K562 (cell line): Measurements from ENCODE around the gene GPR32. TPM values are rescaled to one million over a fixed set of nuclear protein-coding genes. Genes with fewer than 3 reads are reported as not detected.

Experiments
- ATF3 ChIP-seq, 2 experiments: fragments of 450-650 bp in 1 of 2; sonication (generic) in 1 of 2; formaldehyde crosslinking in 1 of 2; IDR thresholded peaks in 1 of 2; conservative IDR thresholded peaks in 1 of 2; 2 replicates each; pipeline versions ENCODE4 v1.6.1 to v1.8.1; 2016 to 2023; ENCODE audit warnings: mild to moderate bottlenecking in 2 of 2, moderate library complexity in 2 of 2, inconsistent platforms in 1 of 2, missing genetic modification reagents in 1 of 2
- KAT7 ChIP-seq: sonication (generic); formaldehyde crosslinking; IDR thresholded peaks from 2 replicates; pipeline ENCODE4 v1.8.0; 2022; ENCODE audit warnings: missing genetic modification reagents, mild to moderate bottlenecking, borderline replicate concordance
- LEF1 ChIP-seq: fragments of 450-650 bp; IDR thresholded peaks from 2 replicates; pipeline ENCODE4 v1.6.1; 2016; ENCODE audit warnings: mild to moderate bottlenecking
- MYBL2 ChIP-seq, 2 experiments: fragments of 450-650 bp in 1 of 2; sonication (generic) in 1 of 2; formaldehyde crosslinking in 1 of 2; IDR thresholded peaks; 2 replicates each; pipeline versions ENCODE4 v1.6.1 to v1.8.1; 2017 to 2022; ENCODE audit warnings: borderline replicate concordance in 1 of 2, inconsistent platforms in 1 of 2, low read depth in 1 of 2, mild to moderate bottlenecking in 1 of 2, missing genetic modification reagents in 1 of 2, moderate library complexity in 1 of 2
- NKRF ChIP-seq: fragments of 450-650 bp; IDR thresholded peaks from 2 replicates; pipeline ENCODE4 v1.6.1; 2016; ENCODE audit warnings: borderline replicate concordance
- TEAD1 ChIP-seq, 2 experiments: fragments of 450-650 bp in 1 of 2; sonication (generic) in 1 of 2; formaldehyde crosslinking; IDR thresholded peaks; 2 replicates each; pipeline versions ENCODE4 v1.4.0 to v1.8.0; 2020 to 2022; ENCODE audit warnings: mild to moderate bottlenecking in 2 of 2, missing genetic modification reagents in 1 of 2
- THRB ChIP-seq: fragments of 450-650 bp; formaldehyde crosslinking; conservative IDR thresholded peaks from 2 replicates; pipeline ENCODE4 v1.4.0; 2022; ENCODE audit warnings: mild to moderate bottlenecking, missing genetic modification characterization
- ZNF121 ChIP-seq: sonication (generic); formaldehyde crosslinking; conservative IDR thresholded peaks from 2 replicates; pipeline ENCODE4 v1.8.0; 2022; ENCODE audit warnings: missing genetic modification reagents
- ZNF263 ChIP-seq: sonication (generic); formaldehyde crosslinking; IDR thresholded peaks from 2 replicates; pipeline ENCODE4 v1.8.0; 2022; ENCODE audit warnings: mild to moderate bottlenecking, missing genetic modification reagents, borderline replicate concordance
- ZNF407 ChIP-seq: fragments of 450-650 bp; IDR thresholded peaks from 2 replicates; pipeline ENCODE4 v1.6.1; 2016; ENCODE audit warnings: low read depth
- ZNF785 ChIP-seq: fragments of 250-450 bp; sonication (Bioruptor Pico); IDR thresholded peaks from 2 replicates; pipeline ENCODE4 v1.4.0; 2020; ENCODE audit warnings: mild to moderate bottlenecking
- polyA plus RNA-seq, 8 experiments: library from polyadenylated mRNA; depleted of rRNA in 4 of 8; stranded (reverse) in 5 of 8; unstranded in 3 of 8; fragments of >200 nt; fragmentation: Nextera tagmentation in 2 of 8; fragmentation: Illumina TruSeq in 1 of 8; extraction: Ambion mirVana in 2 of 8; extraction: Trizol in 1 of 8; gene quantifications; 2 replicates each; pipeline versions ENCODE4 v1.2.1 to v1.2.3, GENCODE V29; 2011 to 2014; ENCODE audit warnings: inconsistent platforms in 1 of 8, missing spikeins in 1 of 8
- total RNA-seq, 7 experiments: library from RNA; depleted of rRNA in 6 of 7; stranded (reverse); fragments of >200 nt in 6 of 7; fragmentation: Illumina TruSeq in 2 of 7; extraction: Trizol in 2 of 7; gene quantifications; 2 replicates each; pipeline versions ENCODE4 v1.2.1 to v1.2.3, GENCODE V29; 2011 to 2021; ENCODE audit warnings: low replicate concordance in 1 of 7

GPR32 gene
- total and polyA plus RNA-seq, 9 of the 15 experiments (the other 6 are each of a cell fraction or from before 2014, with no cell fraction given): not detected

- peak; percentile 85; the same call in 1 of the 2 replicates for TF ChIP-seq KAT7 (CRISPR knock-in tag)
- TF ChIP-seq THRB (CRISPR knock-in tag): no peak
- TF ChIP-seq ZNF263 (CRISPR knock-in tag): peak; percentile 44; the same call in 1 of the 2 replicates
- TF ChIP-seq ZNF121 (CRISPR knock-in tag): no peak
- no peak for TF ChIP-seq ATF3 (IDR thresholded peaks at IDR 0.05)
- no peak for TF ChIP-seq ATF3 (CRISPR knock-in tag; conservative IDR thresholded peaks at IDR 0.05)
- no peak for TF ChIP-seq LEF1
- TF ChIP-seq NKRF: peak; percentile 55
- TF ChIP-seq ZNF785 (CRISPR knock-in tag): no peak
- 0 out of 4 replicates have a peak, but pooled peaks of 1 of the 2 experiments have one; percentile 34 for TF ChIP-seq TEAD1 (CRISPR knock-in tag; IDR thresholded peaks at IDR 0.05)
- TF ChIP-seq MYBL2 (IDR thresholded peaks at IDR 0.05; ENCODE audit: low read depth): no peak
- TF ChIP-seq MYBL2 (CRISPR knock-in tag; IDR thresholded peaks at IDR 0.05; ENCODE audit: borderline replicate concordance): no peak
- no peak for TF ChIP-seq ZNF407
Observed at GRCh38 chr19:50725218-50725910, 44.9 kb upstream of the GPR32 start (continued).
